Endothelial cell of umbilical vein (primary cell): Measurements from ENCODE around the gene ACTR3. TPM values are rescaled to one million over a fixed set of nuclear protein-coding genes. Genes with fewer than 3 reads are reported as not detected.

Source experiments
- BruUV-seq: library from RNA; stranded (reverse); fragments of 400-500 nt; replicated peaks from 2 replicates; lab custom pipeline; 2021; lab: Mats Ljungman, UMichigan
- CTCF ChIA-PET: fragments of 300-600, 350-600 bp; sonication (Branson Sonifier 250); formaldehyde crosslinking; loops from one replicate; lab custom pipeline; 2021; ENCODE audit warnings: antibody characterized with exemption, inconsistent platforms; lab: Charles Lee
- POLR2A ChIA-PET: fragments of 300-600, 350-600 bp; sonication (Branson Sonifier 250); formaldehyde crosslinking; loops from one replicate; lab custom pipeline; 2021; ENCODE audit warnings: antibody characterized with exemption, inconsistent platforms; lab: Charles Lee
- DNase-seq: peaks from one replicate; pipeline ENCODE4 v3.0.0-alpha.2; 2011; ENCODE audit warnings: low read depth, low spot score
- FAIRE-seq: peaks from 2 replicates; lab custom pipeline; 2011; peaks lifted over from hg19 to GRCh38; lab: Jason Lieb, UNC
- H2AFZ ChIP-seq: 2 replicates; pipeline ENCODE4 v1.6.0; 2012; ENCODE audit warnings: low read depth, low read length, control low read depth, inconsistent platforms
- H3K27ac ChIP-seq: 2 replicates; pipeline ENCODE4 v1.5.1; 2011; ENCODE audit warnings: low read depth, mild to moderate bottlenecking, control low read depth, low read length, moderate library complexity; ENCODE audit not compliant: insufficient read depth
- H3K27me3 ChIP-seq, 2 experiments: 2 replicates each; pipeline versions ENCODE4 v1.6.0 to v1.6.1; 2011; ENCODE audit warnings: low read length in 2 of 2, mixed read lengths in 1 of 2; ENCODE audit not compliant: control insufficient read depth in 2 of 2, insufficient read depth in 2 of 2
- H3K36me3 ChIP-seq, 2 experiments: 2 replicates in 1 of 2; 3 replicates in 1 of 2; pipeline ENCODE4 v1.5.1; 2011; ENCODE audit warnings: low read length in 2 of 2, mild to moderate bottlenecking in 1 of 2, moderate library complexity in 1 of 2; ENCODE audit not compliant: control insufficient read depth in 2 of 2, insufficient read depth in 2 of 2; ENCODE audit errors: extremely low read depth in 1 of 2
- H3K4me1 ChIP-seq: 3 replicates; pipeline ENCODE4 v1.5.1; 2011; ENCODE audit warnings: mild to moderate bottlenecking, low read length; ENCODE audit not compliant: control insufficient read depth, insufficient read depth; ENCODE audit errors: extremely low read depth
- H3K4me2 ChIP-seq: 2 replicates; pipeline ENCODE4 v1.6.1; 2011; ENCODE audit warnings: low read length, control low read depth, mixed read lengths; ENCODE audit not compliant: insufficient read depth
- H3K4me3 ChIP-seq, 3 experiments: fragments of 200-600 bp in 1 of 3; sonication (generic), shearing (Covaris generic) in 1 of 3; replicated peaks in 1 of 3; 2 replicates each; pipeline ENCODE4 v1.5.1; 2011 to 2016; ENCODE audit warnings: control low read depth in 3 of 3, low read length in 3 of 3, mild to moderate bottlenecking in 2 of 3, inconsistent platforms in 1 of 3, low read depth in 1 of 3, moderate library complexity in 1 of 3; ENCODE audit not compliant: insufficient read depth in 1 of 3
- H3K79me2 ChIP-seq: 2 replicates; pipeline ENCODE4 v1.6.0; 2012; ENCODE audit warnings: low read length, inconsistent platforms; ENCODE audit not compliant: control insufficient read depth, insufficient read depth
- H3K9ac ChIP-seq: replicated peaks from 2 replicates; pipeline ENCODE3; 2011; ENCODE audit warnings: low read length, control low read depth; ENCODE audit not compliant: insufficient read depth; ENCODE audit errors: extremely low read depth
- H3K9me1 ChIP-seq: replicated peaks from 3 replicates; pipeline ENCODE4 v1.6.0; 2011; ENCODE audit warnings: mild to moderate bottlenecking, low read length; ENCODE audit not compliant: control insufficient read depth, insufficient read depth; ENCODE audit errors: extremely low read depth
- H3K9me3 ChIP-seq: replicated peaks from 2 replicates; pipeline ENCODE4 v1.5.1; 2012; ENCODE audit warnings: low read length, inconsistent platforms; ENCODE audit not compliant: control insufficient read depth, insufficient read depth
- H4K20me1 ChIP-seq: replicated peaks from 2 replicates; pipeline ENCODE3; 2011; ENCODE audit warnings: mild to moderate bottlenecking, low read length; ENCODE audit not compliant: control insufficient read depth, insufficient read depth; ENCODE audit errors: extremely low read depth
- CTCF ChIP-seq, 2 donors: IDR thresholded peaks; 1 replicate in 1 of 2; 2 replicates in 1 of 2; pipeline ENCODE4 v1.5.1; 2011; ENCODE audit warnings: low read length in 2 of 2, mild to moderate bottlenecking in 2 of 2, moderate library complexity in 2 of 2, control low read depth in 1 of 2, inconsistent platforms in 1 of 2, low read depth in 1 of 2; ENCODE audit not compliant: insufficient read depth in 1 of 2; ENCODE audit errors: extremely low read depth in 1 of 2
- EZH2 ChIP-seq: IDR thresholded peaks from 2 replicates; pipeline ENCODE4 v1.6.1; 2012; ENCODE audit warnings: borderline replicate concordance, low read depth, mild to moderate bottlenecking, moderate library complexity, low read length, inconsistent platforms; ENCODE audit not compliant: severe bottlenecking
- FOS ChIP-seq: IDR thresholded peaks from 2 replicates; pipeline ENCODE4 v1.6.1; 2011; ENCODE audit warnings: mild to moderate bottlenecking, low read length, moderate library complexity, borderline replicate concordance; ENCODE audit not compliant: insufficient read depth
- GATA2 ChIP-seq: IDR thresholded peaks from 2 replicates; pipeline ENCODE4 v1.7.0; 2011; ENCODE audit warnings: low read depth, mild to moderate bottlenecking, moderate library complexity, mixed read lengths, low read length; ENCODE audit not compliant: insufficient read length, insufficient read depth
- JUN ChIP-seq: IDR thresholded peaks from 2 replicates; pipeline ENCODE4 v1.6.1; 2011; ENCODE audit warnings: borderline replicate concordance, low read depth; ENCODE audit not compliant: insufficient read length, insufficient read depth
- MAX ChIP-seq: IDR thresholded peaks from 2 replicates; pipeline ENCODE4 v1.6.1; 2011; ENCODE audit not compliant: insufficient read depth, insufficient read length
- MYC ChIP-seq: IDR thresholded peaks from one replicate; pipeline ENCODE4 v1.6.1; 2011; ENCODE audit warnings: mild to moderate bottlenecking, low read depth, low read length
- POLR2A ChIP-seq: IDR thresholded peaks from 2 replicates; pipeline ENCODE4 v1.6.1; 2012; ENCODE audit warnings: low read depth, mild to moderate bottlenecking, control low read depth, low read length
- POLR2AphosphoS5 ChIP-seq: IDR thresholded peaks from 2 replicates; pipeline ENCODE4 v1.6.1; 2012; ENCODE audit warnings: low read depth, mild to moderate bottlenecking, control low read depth, low read length, moderate library complexity; ENCODE audit not compliant: insufficient read depth
- dilution Hi-C: fragments of 300-500 bp; cut with MboI; formaldehyde crosslinking; loops from one replicate; pipeline ENCODE4 v1.15.0; 2019; ENCODE audit warnings: low sequenced_read_pairs; ENCODE audit not compliant: extremely low pct_ligation_motif_present
- intact Hi-C: fragments of 100-400 bp; cut with micrococcal nuclease; formaldehyde crosslinking; loops from one replicate; pipeline ENCODE4 v1.10.0; 2022
- polyA plus RNA-seq, 4 experiments: library from polyadenylated mRNA; depleted of rRNA in 3 of 4; stranded (reverse) in 3 of 4; unstranded in 1 of 4; fragments of >200 nt; gene quantifications; 2 replicates each; pipeline versions ENCODE4 v1.2.1 to v1.2.3, GENCODE V29; 2011 to 2012; ENCODE audit warnings: missing spikeins in 1 of 4
- total RNA-seq: library from RNA; stranded (reverse); gene quantifications from 2 replicates; pipeline ENCODE4 v1.2.3, GENCODE V29; 2021

ACTR3 gene
- total and polyA plus RNA-seq, 2 donors (not counting 3 experiments of a cell fraction or from before 2014, with no cell fraction given), result 120 to 401 TPM

GRCh38 chr2:113922784-113923183 is 32.9 kb downstream of the ACTR3 start:
- BruUV-seq, result no TSS peak
- H4K20me1 ChIP-seq, result peaks cover 9% of the 10 kb centered on the region

More at GRCh38 chr2:113922784-113923183, 32.9 kb downstream of the ACTR3 start:
- intact Hi-C loops (no loop called here), dilution Hi-C loops (no loop called here)
- Histone ChIP-seq H3K4me3 (no peak overlapping the region), H3K4me2 (no peak overlapping the region), H3K79me2 (peaks cover 92% of the 10 kb centered on the region), H3K9ac (no peak overlapping the region), H2AFZ (no peak overlapping the region), H3K27ac (no peak overlapping the region), H3K9me1 (no peaks in the 10 kb centered on the region), H3K9me3 (no peaks in the 10 kb centered on the region), H3K27me3 (no peaks in the 10 kb centered on the region), H3K36me3 (peaks cover 4 to 17% of the 10 kb centered on the region in 2 experiments), H3K4me1 (no peaks in the 10 kb centered on the region)
- DNase-seq (no peak), FAIRE-seq (no peak)
- POLR2A ChIA-PET, result no interaction called here
- TF ChIP-seq MAX (no peak), FOS (no peak), GATA2 (no peak), JUN (no peak), EZH2 (no peak), POLR2A (no peak), POLR2AphosphoS5 (no peak), CTCF (IDR thresholded peaks at IDR 0.05; ENCODE audit: extremely low read depth in 1 of 2, insufficient read depth in 1 of 2, low read depth in 1 of 2, low read length in 2 of 2) (no peak), MYC (no peak)
- CTCF ChIA-PET, result no interaction called here
